Stimulated activated CD4-positive, alpha-beta T cell treated with anti-CD3 and anti-CD28 coated beads, Interleukin-12 subunit alpha, Interleukin-12 subunit beta, amount 100 ng/mL, for 24 hours (primary cell): ENCODE data around the gene MBD6.
"Not testable (repeated sequence)": the region's sequence is repeated elsewhere in the genome, so short reads cannot be mapped to it uniquely, and the experiment has no call there.

Source experiments
- DNase-seq, 2 experiments: peaks; one replicate each; pipeline ENCODE4 v3.0.0-alpha.2; 2020; ENCODE audit warnings: low read depth in 2 of 2

The MBD6 gene

GRCh38 chr12:57489157-57489641, 33.4 kb upstream of the MBD6 start:
- no peak for DNase-seq

GRCh38 chr12:57490126-57490525, 32.5 kb upstream of the MBD6 start:
- no peak for DNase-seq

- no peak for DNase-seq
These were observed 31.0 kb upstream of the MBD6 start for GRCh38 chr12:57491393-57492280.

DNA sequence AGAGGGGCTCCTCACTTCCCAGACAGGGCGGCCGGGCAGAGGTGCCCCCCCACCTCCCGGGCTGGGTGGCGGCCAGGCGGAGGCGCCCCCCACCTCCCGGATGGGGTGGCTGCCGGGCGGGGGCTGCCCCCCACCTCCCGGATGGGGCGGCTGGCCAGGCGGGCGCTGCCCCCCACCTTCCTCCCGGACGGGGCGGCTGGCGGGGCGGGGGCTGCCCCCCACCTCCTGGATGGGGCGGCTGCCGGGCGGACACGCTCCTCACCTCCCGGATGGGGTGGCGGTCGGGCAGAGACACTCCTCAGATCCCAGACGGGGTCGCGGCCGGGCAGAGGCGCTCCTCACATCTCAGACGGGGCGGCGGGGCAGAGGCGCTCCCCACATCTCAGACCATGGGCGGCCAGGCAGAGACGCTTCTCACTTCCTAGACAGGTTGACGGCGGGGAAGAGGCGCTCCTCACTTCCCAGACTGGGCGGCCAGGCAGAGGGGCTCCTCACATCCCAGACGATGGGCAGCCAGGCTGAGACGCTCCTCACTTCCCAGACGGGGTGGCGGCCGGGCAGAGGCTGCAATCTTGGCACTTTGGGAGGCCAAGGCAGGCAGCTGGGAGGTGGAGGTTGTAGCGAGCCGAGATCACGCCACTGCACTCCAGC, 27.4 kb upstream of the MBD6 start:
- not testable (repeated sequence) for DNase-seq

DNA sequence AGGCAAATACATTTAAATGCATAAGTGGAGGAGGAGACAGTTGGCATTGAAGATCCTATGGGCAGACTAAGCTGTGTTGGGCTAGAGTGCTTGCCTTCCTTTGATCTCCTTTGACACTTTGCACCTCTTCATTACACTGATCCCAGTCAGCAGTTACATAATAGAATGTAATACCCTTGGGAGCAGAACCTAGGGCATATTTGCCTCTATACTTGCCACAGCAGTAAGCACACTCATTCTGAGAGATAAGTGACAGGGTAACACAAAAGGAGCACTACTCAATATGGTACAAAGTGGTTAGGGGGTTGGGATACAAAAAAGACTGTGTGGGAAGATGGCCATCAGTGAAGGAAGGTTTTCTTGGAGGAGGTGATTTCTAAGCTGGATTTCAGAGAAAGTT, 25.8 kb upstream of the MBD6 start:
- DNase-seq = no peak

- DNase-seq = no peak
These were observed 25.1 kb upstream of the MBD6 start for GRCh38 chr12:57497223-57498131.

DNA sequence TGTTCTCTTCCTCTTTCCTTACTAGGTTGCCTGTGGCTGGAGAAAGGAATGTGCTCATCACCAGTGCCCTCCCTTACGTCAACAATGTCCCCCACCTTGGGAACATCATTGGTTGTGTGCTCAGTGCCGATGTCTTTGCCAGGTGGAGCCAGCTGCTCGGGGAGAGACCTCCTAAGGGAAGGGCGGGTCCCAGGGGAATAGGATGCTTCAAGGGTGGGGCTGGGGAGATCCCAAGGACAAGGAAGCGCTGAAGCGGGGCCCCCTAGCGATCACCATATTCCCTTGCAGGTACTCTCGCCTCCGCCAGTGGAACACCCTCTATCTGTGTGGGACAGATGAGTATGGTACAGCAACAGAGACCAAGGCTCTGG, 24.5 kb upstream of the MBD6 start:
- DNase-seq = no peak

DNA sequence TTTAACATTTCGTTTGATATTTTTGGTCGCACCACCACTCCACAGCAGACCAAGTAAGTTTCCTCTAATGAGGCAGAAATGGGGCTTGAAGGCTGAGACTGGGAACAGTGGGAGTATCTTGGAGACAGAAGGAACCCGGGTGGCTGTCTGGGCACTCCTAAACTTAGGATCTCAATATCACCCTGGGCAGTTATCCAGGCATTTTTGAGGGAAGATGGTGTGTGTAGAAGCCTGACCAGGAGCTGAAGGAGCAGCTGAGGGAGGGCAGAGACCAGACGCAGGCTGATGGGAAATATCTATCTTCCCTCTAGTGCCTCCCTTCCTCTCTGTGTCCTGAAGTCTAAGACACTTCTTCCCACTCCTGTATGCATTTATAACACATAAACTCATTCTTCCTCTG, 24.1 kb upstream of the MBD6 start:
- no peak for DNase-seq

DNA sequence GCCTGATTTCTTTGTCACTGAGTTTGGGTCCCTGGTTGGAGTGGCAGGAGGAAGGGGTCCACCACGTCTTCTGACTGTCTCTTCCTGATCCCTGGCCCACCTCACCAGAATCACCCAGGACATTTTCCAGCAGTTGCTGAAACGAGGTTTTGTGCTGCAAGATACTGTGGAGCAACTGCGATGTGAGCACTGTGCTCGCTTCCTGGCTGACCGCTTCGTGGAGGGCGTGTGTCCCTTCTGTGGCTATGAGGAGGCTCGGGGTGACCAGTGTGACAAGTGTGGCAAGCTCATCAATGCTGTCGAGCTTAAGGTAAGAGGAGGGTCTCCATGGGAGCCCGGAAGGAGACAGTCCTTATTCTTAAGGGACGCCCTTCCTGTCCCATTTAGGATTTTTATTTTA, 22.4 kb upstream of the MBD6 start:
- no peak for DNase-seq

DNA sequence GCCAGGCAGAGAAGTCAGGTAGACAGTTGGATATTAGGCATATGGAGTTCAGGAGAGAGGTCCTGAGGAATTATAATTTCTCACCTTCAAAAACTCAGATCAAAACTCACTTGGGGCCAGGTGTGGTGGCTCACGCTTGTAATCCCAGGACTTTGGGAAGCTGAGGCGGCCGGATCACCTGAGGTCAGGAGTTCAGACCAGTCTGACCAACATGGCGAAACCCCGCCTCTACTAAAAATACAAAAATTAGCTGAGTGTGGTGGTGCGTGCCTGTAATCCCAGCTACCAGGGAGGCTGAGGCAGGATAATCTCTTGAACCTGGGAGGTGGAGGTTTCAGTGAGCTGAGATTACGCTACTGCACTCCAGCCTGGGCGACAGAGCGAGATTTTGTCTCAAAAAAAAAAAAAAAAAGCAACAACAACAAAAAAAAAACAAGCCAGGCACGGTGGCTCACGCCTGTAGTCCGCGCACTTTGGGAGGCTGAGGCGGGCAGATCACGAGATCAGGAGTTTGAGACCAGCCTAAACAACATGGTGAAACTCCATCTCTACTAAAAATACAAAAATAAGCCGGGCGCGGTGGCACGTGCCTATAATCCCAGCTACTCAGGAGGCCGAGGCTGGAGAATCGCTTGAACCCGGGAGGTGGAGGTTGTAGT, 20.2 kb upstream of the MBD6 start:
- DNase-seq = not testable (repeated sequence)

GRCh38 chr12:57506541-57506940, 16.1 kb upstream of the MBD6 start:
- DNase-seq = not testable (repeated sequence)

DNA sequence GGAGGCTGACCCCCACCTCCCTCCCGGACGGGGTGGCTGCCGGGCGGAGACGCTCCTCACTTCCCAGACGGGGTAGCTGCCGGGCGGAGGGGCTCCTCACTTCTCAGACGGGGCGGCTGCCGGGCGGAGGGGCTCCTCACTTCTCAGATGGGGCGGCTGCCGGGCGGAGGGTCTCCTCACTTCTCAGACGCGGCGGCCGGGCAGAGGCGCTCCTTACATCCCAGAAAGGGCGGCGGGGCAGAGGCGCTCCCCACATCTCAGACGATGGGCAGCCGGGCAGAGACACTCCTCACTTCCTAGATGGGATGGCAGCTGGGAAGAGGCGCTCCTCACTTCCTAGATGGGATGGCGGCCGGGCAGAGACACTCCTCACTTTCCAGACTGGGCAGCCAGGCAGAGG, 14.8 kb upstream of the MBD6 start:
- not testable (repeated sequence) for DNase-seq

GRCh38 chr12:57511161-57511560, 11.5 kb upstream of the MBD6 start:
- DNase-seq = no peak

DNA sequence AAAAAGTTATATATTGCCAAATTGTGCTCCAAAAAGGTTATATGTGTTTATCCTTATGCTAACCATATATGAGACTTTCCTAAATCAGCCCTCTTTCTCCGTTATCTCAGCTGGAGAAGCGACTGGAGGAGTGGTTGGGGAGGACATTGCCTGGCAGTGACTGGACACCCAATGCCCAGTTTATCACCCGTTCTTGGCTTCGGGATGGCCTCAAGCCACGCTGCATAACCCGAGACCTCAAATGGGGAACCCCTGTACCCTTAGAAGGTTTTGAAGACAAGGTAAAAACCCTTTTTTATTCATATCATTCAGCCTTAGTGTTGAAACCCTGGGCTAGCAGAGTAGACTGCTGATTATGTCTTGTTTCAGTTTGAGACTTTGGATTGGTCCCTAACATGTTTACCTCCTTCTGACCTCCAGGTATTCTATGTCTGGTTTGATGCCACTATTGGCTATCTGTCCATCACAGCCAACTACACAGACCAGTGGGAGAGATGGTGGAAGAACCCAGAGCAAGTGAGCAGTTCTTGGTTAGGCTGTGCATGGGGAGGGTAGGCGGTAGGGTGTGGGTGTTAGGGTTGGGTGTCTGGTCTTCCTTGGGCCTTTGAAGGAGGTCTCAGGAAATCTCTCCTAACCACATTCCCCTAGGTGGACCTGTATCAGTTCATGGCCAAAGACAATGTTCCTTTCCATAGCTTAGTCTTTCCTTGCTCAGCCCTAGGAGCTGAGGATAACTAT, 10.9 kb upstream of the MBD6 start:
- DNase-seq = no peak

GRCh38 chr12:57512665-57513064, 10.0 kb upstream of the MBD6 start:
- no peak for DNase-seq

- no peak for DNase-seq
These were observed 9.4 kb upstream of the MBD6 start for GRCh38 chr12:57513266-57513665.

DNA sequence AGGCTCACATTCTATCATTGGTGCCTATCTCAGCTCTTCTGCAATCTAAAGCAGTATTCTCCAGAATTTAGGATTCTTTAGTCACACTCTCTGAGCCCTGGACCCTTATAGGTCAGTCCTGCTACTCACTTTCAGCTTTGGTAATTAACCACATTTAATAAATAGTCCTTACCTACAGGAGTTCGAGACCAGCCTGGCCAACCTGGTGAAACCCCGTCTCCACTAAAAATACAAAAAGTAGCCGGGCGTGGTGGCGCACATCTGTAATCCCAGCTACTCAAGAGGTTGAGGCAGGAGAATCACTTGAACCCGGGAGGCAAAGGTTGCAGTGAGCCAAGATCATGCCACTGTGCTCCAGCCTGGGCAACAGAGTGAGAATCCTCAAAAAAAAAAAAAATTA, 8.9 kb upstream of the MBD6 start:
- DNase-seq = not testable (repeated sequence)

DNA sequence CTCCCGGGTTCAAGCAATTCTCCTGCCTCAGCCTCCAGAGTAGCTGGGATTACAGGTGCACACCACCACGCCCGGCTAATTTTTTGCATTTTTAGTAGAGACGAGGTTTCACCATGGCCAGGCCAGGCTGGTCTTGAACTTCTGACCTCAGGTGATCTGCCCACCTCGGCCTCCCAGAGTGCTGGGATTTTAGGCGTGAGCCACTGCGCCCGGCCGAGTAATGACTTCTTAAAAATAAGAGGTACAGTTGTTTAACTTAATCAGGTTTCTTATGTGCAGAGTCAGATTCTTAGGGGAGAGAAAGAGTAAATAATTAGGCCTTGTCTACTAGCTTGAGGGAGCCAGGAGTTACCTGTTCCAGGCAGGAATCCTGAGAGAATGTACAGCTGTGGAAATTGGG, 8.4 kb upstream of the MBD6 start:
- not testable (repeated sequence) for DNase-seq

- no peak for DNase-seq
These were observed 7.8 kb upstream of the MBD6 start for GRCh38 chr12:57514720-57515407.

DNA sequence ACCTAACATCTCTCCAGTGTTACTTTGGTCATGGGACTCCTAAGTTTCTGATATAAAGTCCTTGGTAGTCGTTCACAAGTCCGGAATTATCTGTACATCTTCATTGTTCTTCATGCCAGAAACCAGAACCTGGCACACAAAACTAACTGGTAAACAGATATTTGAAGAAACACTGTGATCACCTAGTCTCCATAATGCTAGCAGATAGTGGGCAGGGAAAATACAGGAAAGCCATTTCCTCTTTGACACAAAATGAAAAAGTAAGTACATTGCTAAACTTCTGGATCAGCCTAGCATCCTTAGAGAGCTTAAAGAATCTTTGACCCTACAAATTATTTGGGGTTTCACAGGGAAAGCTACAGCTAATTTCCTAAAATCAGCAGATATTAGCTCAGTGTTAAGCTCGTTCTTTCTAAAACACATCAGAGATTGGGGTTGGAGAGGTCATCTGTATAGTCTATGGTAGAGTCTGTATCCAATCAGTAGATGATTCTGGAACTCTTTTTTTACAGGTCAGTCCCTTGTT, 7.2 kb upstream of the MBD6 start:
- no peak for DNase-seq
